GM18861 (cell line): ENCODE measurements around the gene NUP107.

Experiments
- ATAC-seq: cut with Tn5 transposase; IDR thresholded peaks from one replicate; pipeline ENCODE4 v1.9.1; 2021; ENCODE audit not compliant: unreplicated experiment

Gene NUP107

DNA sequence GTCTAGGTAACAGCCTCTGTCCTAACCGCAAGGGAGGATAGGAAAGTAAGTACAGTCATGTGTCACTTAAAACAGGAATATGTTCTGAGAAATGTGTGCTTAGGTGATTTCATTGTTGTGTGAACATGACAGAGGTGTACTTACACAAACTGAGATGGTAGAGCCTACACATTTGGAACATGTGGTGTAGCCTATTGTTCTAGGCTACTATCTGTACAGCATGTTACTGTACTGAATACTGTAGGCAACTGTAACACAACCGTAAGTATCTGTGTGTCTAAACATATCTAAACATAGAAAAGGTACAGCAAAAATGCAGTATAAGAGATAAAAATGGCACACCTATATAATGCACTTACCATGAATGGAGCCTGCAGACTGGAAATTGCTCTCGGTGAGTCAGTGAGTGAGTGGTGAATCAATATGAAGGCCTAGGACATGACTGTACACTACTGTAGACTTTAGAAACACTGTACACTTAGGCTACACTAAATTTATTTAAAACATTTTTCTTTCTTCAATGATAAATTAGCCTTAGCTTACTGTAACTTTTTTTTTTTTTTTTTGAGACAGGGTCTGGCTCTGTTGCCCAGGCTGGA lies 108.0 kb downstream of the NUP107 start:
- ATAC-seq = no peak
